ENCODE results near the gene RAB11FIP4. TPM values are rescaled to one million over a fixed set of nuclear protein-coding genes. Genes with fewer than 3 reads are reported as not detected.

RAB11FIP4 gene
- total and polyA plus RNA-seq, 9 donors, result 1.8 to 16.5 (median 6.4) TPM

DNA sequence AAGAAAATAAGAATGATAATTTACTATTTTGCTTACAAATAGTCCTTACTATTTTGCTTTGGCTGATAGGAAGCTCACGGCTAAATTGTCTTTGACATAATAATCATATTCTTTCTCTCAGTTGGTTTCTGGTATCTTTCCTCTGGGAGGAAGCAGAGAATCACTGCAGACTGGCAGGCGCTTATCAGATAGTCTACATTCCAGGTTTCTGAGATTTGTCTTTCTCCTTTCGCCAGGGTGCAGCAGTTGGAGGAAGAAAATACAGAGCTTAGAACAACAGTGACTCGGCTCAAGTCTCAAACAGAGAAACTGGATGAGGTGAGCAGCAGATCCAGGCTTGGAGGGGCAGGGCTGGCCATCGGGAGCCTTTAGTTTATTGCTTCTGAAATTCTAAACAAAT lies 136.1 kb downstream of the RAB11FIP4 start:
- Histone ChIP-seq H3K4me1 (ENCODE audit: insufficient read depth) (peaks cover 6% of the 10 kb centered on the region), H3K27me3 (no peaks in the 10 kb centered on the region), H3K27ac (no peak overlapping the region), H3K9me3 (no peaks in the 10 kb centered on the region), H3K4me3 (no peak overlapping the region), H3K36me3 (no peaks in the 10 kb centered on the region)
- intact Hi-C loops (cut with DNase I), result loop anchor here in 3 of 4 donors (2.0 to 10.0 kb wide), 2 partner anchors 93 kb away; no protein-coding TSS in a partner anchor
- DNase-seq, result no peak
- 55 to 66% (median 65%) methylated on average over 5 of the region's 5 CpGs for WGBS, 3 donors
- TF ChIP-seq, protein P1, sequence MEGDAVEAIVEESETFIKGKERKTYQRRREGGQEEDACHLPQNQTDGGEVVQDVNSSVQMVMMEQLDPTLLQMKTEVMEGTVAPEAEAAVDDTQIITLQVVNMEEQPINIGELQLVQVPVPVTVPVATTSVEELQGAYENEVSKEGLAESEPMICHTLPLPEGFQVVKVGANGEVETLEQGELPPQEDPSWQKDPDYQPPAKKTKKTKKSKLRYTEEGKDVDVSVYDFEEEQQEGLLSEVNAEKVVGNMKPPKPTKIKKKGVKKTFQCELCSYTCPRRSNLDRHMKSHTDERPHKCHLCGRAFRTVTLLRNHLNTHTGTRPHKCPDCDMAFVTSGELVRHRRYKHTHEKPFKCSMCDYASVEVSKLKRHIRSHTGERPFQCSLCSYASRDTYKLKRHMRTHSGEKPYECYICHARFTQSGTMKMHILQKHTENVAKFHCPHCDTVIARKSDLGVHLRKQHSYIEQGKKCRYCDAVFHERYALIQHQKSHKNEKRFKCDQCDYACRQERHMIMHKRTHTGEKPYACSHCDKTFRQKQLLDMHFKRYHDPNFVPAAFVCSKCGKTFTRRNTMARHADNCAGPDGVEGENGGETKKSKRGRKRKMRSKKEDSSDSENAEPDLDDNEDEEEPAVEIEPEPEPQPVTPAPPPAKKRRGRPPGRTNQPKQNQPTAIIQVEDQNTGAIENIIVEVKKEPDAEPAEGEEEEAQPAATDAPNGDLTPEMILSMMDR (IDR thresholded peaks at IDR 0.05), result no peak
- no peak for TF ChIP-seq EP300 (IDR thresholded peaks at IDR 0.05)
- TF ChIP-seq POLR2A (IDR thresholded peaks at IDR 0.05), result no peak

DNA sequence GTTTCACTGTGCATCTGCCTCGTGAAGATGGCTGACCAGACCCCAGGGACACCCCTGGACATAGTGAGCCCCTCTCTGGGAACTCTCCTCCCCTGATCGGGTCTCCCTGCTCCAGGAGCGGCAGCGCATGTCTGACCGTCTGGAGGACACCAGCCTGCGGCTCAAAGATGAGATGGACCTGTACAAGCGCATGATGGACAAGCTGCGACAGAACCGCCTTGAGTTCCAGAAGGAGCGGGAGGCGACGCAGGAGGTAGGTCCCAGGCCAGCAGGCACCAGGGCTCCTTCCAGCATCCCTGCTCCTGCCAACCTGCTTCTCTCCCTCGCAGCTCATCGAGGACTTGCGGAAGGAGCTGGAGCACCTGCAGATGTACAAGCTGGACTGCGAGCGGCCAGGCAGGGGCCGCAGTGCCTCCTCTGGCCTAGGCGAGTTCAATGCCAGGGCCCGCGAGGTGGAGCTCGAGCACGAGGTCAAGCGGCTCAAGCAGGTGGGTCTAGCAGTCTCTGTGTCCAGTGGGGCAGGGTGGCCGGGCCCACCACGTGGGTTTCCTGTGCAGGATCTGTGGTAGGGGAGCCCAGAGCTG lies 136.9 kb downstream of the RAB11FIP4 start:
- TF ChIP-seq EP300 (IDR thresholded peaks at IDR 0.05) (no peak), POLR2A (IDR thresholded peaks at IDR 0.05) (no peak)
- TF ChIP-seq, protein P1 (IDR thresholded peaks at IDR 0.05), result no peak
- Histone ChIP-seq H3K4me3 (no peak overlapping the region), H3K27ac (no peak overlapping the region), H3K36me3 (no peaks in the 10 kb centered on the region), H3K27me3 (no peaks in the 10 kb centered on the region), H3K4me1 (ENCODE audit: insufficient read depth) (peaks cover 6% of the 10 kb centered on the region), H3K9me3 (no peaks in the 10 kb centered on the region)
- WGBS, 3 donors, result 90 to 94% (median 94%) methylated on average over 26 of the region's 26 CpGs
- no peak for DNase-seq
- intact Hi-C loops (cut with DNase I), result loop anchor here in 2 of 4 donors (10.0 kb wide), 1 partner anchor 94 kb away; no protein-coding TSS in a partner anchor

DNA sequence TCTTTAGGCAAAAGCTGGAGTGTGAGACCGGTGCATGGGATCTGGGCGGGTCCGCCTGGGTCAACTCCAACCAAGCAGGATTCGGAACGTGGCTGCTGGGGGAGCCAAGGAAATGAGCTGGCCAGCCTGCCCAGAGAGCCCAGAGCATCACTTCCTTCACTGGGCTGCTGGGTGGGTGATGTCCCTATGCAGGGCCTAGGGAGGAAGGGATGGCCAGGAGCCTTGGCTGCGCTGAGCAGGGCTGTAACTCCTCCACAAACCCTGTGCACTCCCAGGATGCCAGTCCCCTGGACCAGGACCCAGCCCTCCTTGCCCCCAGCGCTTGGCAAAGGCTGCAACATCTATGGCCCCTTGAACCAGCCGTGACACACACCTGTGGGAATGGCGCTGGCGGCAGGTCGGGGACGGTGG lies 138.4 kb downstream of the RAB11FIP4 start:
- TF ChIP-seq, protein P1 (IDR thresholded peaks at IDR 0.05), result no peak
- TF ChIP-seq POLR2A (IDR thresholded peaks at IDR 0.05), result no peak
- no peak for TF ChIP-seq EP300 (IDR thresholded peaks at IDR 0.05)
- intact Hi-C loops (cut with DNase I), result loop anchor here in 2 of 4 donors (10.0 kb wide), 1 partner anchor 95 kb away; no protein-coding TSS in a partner anchor
- 73 to 81% (median 80%) methylated on average over 10 to 12 of the region's 12 CpGs for WGBS, 3 donors
- Histone ChIP-seq H3K4me1 (ENCODE audit: insufficient read depth) (peaks cover 9% of the 10 kb centered on the region), H3K9me3 (no peaks in the 10 kb centered on the region), H3K27ac (peak overlapping the region; percentile 63 to 75), H3K36me3 (no peaks in the 10 kb centered on the region), H3K27me3 (no peaks in the 10 kb centered on the region), H3K4me3 (no peak overlapping the region)
- peak in 1 of 5 donors; percentile 42 for DNase-seq

DNA sequence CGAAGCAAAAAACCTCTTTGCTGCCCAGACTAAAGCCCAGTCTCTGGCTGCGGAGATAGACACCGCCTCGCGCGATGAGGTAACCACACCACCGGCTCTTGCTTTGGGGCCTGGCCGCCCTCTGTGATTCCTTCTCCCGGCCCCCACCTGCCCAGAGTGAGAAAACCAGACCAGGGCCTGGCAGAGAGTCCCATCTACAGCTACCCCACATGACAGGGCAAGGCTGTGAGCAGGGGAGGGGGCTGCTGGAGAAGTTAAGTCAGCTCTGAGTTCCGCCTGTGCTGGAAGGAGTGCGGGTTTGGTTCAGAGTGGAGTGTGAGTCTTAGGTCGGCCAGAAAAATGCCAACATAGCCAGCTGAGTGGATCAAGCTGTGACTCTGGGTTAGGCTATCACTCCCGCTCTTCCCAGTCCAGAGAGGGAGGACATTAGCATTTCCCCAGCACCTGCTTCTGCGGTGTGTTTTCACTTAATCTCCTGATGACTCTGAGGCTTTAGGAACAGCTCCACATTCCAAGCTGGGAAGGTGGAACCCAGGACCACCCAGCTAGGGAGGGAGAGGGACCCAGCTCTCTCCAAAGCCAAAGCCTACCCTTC lies 139.0 kb downstream of the RAB11FIP4 start:
- Histone ChIP-seq H3K27me3 (no peaks in the 10 kb centered on the region), H3K4me1 (ENCODE audit: insufficient read depth) (peaks cover 9% of the 10 kb centered on the region), H3K4me3 (no peak overlapping the region), H3K9me3 (no peaks in the 10 kb centered on the region), H3K27ac (peak overlapping the region; percentile 63 to 75), H3K36me3 (no peaks in the 10 kb centered on the region)
- TF ChIP-seq POLR2A (IDR thresholded peaks at IDR 0.05) (no peak), EP300 (IDR thresholded peaks at IDR 0.05) (no peak)
- TF ChIP-seq, protein P1 (IDR thresholded peaks at IDR 0.05), result no peak
- intact Hi-C loops (cut with DNase I), result no loop called here
- peak; percentile 58 to 78 (median 67) for DNase-seq
- 15 to 26% (median 16%) methylated on average over 14 of the region's 14 CpGs for WGBS, 3 donors
